Central memory CD8-positive, alpha-beta T cell (primary cell): Measurements from ENCODE around the gene USP9Y.

Source experiments
- ATAC-seq: fragments of 150-1000 bp; cut with Tn5 transposase; replicated peaks from 2 replicates; pipeline ENCODE4 v1.10.0; 2022; ENCODE audit warnings: mild to moderate bottlenecking, moderate FRiP score, moderate number of reproducible peaks; ENCODE audit not compliant: poor library complexity, severe bottlenecking; ENCODE audit errors: extremely low read depth
- DNase-seq, 2 donors: peaks; one replicate each; pipeline ENCODE4 v3.0.0; 2021; ENCODE audit warnings: low spot score in 2 of 2
- H3K27ac Mint-ChIP-seq: one replicate; pipeline ENCODE4 v1.8.0; 2022; ENCODE audit warnings: low read depth, mild to moderate bottlenecking, moderate library complexity, mixed read lengths
- H3K27me3 Mint-ChIP-seq: one replicate; pipeline ENCODE4 v1.8.0; 2022; ENCODE audit warnings: mixed read lengths
- H3K36me3 Mint-ChIP-seq: one replicate; pipeline ENCODE4 v1.8.0; 2022; ENCODE audit warnings: mild to moderate bottlenecking, moderate library complexity, mixed read lengths; ENCODE audit not compliant: insufficient read depth
- H3K4me1 Mint-ChIP-seq: one replicate; pipeline ENCODE4 v1.8.0; 2022; ENCODE audit warnings: mixed read lengths
- H3K4me3 Mint-ChIP-seq: one replicate; pipeline ENCODE4 v1.8.0; 2022; ENCODE audit warnings: mild to moderate bottlenecking, moderate library complexity, mixed read lengths
- H3K9me3 Mint-ChIP-seq: one replicate; pipeline ENCODE4 v1.8.0; 2022; ENCODE audit warnings: mixed read lengths

Gene USP9Y

DNA sequence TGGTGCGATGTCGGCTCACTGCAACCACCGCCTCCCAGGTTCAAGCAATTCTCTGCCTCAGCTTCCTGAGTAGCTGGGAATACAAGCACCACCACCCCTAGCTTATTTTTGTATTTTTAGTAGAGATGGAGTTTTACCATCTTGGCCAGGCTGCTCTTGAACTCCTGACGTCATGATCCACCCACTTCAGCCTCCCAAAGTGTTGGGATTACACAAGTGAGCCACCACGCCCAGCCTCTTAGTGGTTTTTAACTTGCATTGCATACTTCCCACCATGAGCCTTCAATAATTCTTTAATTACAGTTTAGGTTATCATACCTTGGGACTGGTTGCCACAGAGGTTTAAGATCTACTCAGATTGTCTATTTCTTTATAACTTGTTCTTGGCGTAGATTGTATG is 14.3 kb downstream of the USP9Y start:
- Mint-ChIP-seq H3K36me3 (peaks cover 33% of the 10 kb centered on the region), H3K4me3 (no peak overlapping the region), H3K27me3 (no peaks in the 10 kb centered on the region), H3K9me3 (no peaks in the 10 kb centered on the region), H3K27ac (no peak overlapping the region), H3K4me1 (peaks cover 61% of the 10 kb centered on the region)
- ATAC-seq (no peak), DNase-seq (no peak)

DNA sequence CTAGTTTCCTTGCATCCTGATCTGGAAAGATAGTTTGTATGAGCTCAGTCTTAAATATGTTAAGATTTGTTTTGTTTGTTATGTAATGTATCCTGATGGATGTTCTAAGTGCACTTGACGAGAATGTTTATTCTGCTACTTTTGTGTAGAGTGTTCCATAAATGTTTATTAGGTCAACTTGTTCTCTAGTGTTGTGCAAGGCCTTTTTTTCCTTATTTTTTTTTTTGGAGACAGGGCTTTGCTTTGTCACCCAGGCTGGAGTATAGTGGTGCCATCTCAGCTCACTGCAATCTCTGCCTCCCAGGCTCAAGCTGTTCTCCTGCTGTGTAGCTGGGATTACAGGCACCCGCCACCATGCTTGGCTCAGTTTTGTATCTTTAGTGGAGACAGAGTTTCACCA is 28.7 kb downstream of the USP9Y start:
- ATAC-seq, result no peak
- Mint-ChIP-seq H3K4me1 (peaks cover 36% of the 10 kb centered on the region), H3K4me3 (no peak overlapping the region), H3K27me3 (no peaks in the 10 kb centered on the region), H3K9me3 (no peaks in the 10 kb centered on the region), H3K36me3 (peaks cover 60% of the 10 kb centered on the region), H3K27ac (peak overlapping the region; percentile 63)
- DNase-seq, result no peak

DNA sequence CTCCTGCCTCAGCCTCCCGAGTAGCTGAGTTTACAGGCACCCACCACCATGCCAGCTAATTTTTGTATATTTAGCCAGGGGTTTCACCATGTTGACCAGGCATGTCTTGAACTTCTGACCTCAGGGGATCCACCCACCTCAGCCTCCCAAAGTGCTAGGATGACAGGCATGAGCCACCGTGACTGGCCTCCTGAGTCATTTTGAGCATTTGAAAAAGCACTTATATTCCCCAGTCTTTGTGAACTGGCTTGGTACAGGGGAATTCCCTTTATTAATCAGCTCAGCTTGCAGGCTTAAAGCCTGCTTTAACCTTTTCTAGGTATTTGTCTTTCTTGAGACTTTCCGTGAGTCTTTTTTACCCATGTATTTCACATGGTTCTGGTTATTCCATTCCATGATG is 32.6 kb downstream of the USP9Y start:
- no peak for DNase-seq
- ATAC-seq, result no peak
- H3K4me3 Mint-ChIP-seq, result no peak overlapping the region

DNA sequence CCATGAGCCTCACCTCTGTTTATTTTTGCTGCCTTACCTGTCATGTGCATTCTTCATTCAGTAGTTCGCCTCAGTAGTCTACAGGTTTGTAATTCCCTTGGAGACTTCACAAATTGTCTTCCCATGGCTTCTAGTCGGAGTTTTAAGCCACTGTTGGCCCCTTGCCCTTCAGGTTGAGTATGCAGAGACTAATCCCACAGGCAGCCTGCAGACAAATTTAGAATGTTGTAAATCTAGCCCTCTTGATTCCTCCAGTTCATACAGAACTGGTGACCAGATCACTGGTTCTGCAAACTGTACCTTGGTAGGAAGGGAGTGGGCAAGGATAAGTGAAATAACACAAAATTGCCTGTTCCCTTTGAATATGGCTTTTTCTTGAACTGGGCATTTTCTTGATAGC is 33.0 kb downstream of the USP9Y start:
- no peak overlapping the region for H3K27ac Mint-ChIP-seq

More for the DNA sequence above, 32.6 kb downstream of the USP9Y start:
- Mint-ChIP-seq H3K36me3 (peaks cover 49% of the 10 kb centered on the region), H3K9me3 (no peaks in the 10 kb centered on the region), H3K4me1 (peaks cover 20% of the 10 kb centered on the region), H3K27me3 (no peaks in the 10 kb centered on the region), H3K27ac (no peak overlapping the region)

DNA sequence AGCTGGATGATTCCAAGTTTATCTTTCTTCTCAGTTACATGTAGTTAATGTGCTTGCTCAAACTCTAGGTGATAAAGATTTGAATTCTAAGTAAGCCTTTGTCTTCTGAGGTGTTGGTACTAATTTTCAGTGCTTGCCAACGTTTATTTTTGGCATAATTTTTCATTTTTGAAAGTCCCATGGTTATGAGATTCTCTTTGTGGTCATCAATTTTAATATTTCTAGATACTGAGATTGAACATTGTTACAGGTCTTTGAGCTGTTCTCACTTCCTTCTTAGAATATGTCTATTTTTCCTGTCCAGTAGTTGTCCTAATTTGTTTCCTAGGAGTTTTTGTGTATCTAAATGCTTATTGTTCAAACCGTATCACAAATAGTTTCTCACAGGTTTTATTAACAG is 40.4 kb downstream of the USP9Y start:
- peak overlapping the region; percentile 60 for H3K27ac Mint-ChIP-seq
- no peaks in the 10 kb centered on the region for H3K27me3 Mint-ChIP-seq
- peaks cover 65% of the 10 kb centered on the region for H3K36me3 Mint-ChIP-seq
- no peak for DNase-seq
- H3K4me1 Mint-ChIP-seq, result peaks cover 11% of the 10 kb centered on the region
- no peak overlapping the region for H3K4me3 Mint-ChIP-seq
- ATAC-seq, result no peak
- H3K9me3 Mint-ChIP-seq, result no peaks in the 10 kb centered on the region

More for the DNA sequence above, 33.0 kb downstream of the USP9Y start:
- peaks cover 16% of the 10 kb centered on the region for H3K4me1 Mint-ChIP-seq
- peaks cover 49% of the 10 kb centered on the region for H3K36me3 Mint-ChIP-seq
- DNase-seq, result no peak
- H3K9me3 Mint-ChIP-seq, result no peaks in the 10 kb centered on the region
- no peak for ATAC-seq
- H3K4me3 Mint-ChIP-seq, result no peak overlapping the region
- no peaks in the 10 kb centered on the region for H3K27me3 Mint-ChIP-seq

DNA sequence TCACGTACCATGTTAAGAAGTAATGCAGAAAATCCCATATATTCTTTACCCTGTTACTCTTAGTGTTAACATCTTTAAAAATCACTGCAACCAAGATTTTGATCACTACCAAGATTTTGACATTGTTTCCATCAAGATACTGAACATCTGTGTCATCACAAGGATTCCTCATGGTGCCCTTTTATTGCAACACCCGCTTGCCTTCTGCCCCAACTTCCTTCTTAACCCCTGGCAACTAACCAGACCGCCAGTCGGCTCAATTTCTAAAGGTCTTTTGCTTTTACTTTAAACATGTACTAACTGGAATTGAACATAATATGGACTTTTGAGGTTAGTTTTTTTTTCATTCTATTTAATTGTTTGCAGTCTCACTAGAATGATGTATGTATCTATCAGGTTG is 41.7 kb downstream of the USP9Y start:
- Mint-ChIP-seq H3K36me3 (peaks cover 59% of the 10 kb centered on the region), H3K27ac (no peak overlapping the region), H3K4me1 (peaks cover 17% of the 10 kb centered on the region), H3K9me3 (no peaks in the 10 kb centered on the region), H3K4me3 (no peak overlapping the region), H3K27me3 (no peaks in the 10 kb centered on the region)
- DNase-seq (no peak), ATAC-seq (no peak)

DNA sequence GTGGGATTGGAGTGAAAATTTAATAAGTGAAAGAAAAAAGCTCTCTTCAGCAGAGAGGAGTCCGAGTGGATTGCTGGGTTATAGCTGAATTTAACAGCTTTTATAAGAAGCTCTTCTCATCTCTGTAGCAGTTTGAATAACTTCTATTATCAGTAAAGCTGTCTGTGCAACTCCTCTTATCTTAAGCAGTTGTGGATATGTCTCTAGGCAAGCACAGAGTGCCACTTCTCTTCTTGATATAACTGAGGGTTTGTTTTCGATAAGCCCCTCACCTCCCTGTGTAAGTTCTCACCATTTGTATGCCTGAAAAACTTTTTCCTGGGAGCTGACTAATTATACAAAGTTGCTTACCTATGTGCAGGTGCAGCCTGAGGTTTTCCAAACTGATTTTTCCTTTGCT is 43.1 kb downstream of the USP9Y start:
- Mint-ChIP-seq H3K27ac (peak overlapping the region; percentile 59), H3K36me3 (peaks cover 55% of the 10 kb centered on the region), H3K4me1 (peaks cover 17% of the 10 kb centered on the region), H3K9me3 (no peaks in the 10 kb centered on the region), H3K4me3 (no peak overlapping the region), H3K27me3 (no peaks in the 10 kb centered on the region)
- ATAC-seq, result no peak
- no peak for DNase-seq

DNA sequence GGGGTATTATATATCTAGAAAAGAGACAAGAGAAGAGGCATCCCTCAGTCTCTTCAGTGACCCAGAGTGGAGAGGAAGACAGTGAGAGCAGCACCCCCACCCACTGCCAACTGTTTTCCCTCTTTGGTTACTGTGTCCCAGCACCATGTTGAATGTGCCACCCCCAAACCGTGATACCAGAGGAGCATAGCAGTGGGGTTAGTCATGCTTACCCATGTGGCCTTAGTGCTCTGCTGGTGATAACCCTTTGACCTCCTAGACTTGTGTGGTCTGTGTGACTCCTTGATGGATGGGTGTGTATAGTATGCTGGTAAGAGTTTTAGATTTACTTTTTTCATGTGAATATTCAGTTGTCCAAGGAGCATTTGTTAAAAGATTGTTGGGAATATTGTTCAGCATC is 48.3 kb downstream of the USP9Y start:
- Mint-ChIP-seq H3K27ac (no peak overlapping the region), H3K4me3 (no peak overlapping the region), H3K9me3 (no peaks in the 10 kb centered on the region), H3K4me1 (peaks cover 18% of the 10 kb centered on the region), H3K27me3 (no peaks in the 10 kb centered on the region), H3K36me3 (peaks cover 37% of the 10 kb centered on the region)
- DNase-seq, result no peak
- ATAC-seq, result no peak

DNA sequence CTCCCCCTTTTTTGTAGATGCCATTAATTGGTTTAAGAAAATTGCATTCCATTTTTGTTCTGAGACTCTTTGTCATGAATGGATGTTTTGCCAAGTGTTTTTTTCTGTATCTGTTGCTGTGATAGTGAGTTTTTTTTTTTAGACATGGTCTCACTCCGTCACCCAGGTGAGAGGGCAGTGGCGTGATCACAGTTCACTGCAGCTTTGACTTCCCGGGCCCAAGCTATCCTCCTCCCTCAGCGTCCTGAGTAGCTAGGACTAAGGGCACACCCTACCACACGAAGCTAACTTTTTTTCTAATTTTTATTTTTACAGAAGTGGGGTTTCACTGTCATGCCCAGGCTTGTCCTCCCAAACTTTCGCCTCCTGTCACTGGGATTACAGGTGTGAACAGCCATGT is 51.8 kb downstream of the USP9Y start:
- H3K27ac Mint-ChIP-seq, result no peak overlapping the region
- DNase-seq (no peak), ATAC-seq (no peak)
- peaks cover 45% of the 10 kb centered on the region for H3K36me3 Mint-ChIP-seq
- peaks cover 30% of the 10 kb centered on the region for H3K4me1 Mint-ChIP-seq
- H3K27me3 Mint-ChIP-seq, result no peaks in the 10 kb centered on the region
- no peaks in the 10 kb centered on the region for H3K9me3 Mint-ChIP-seq
- H3K4me3 Mint-ChIP-seq, result no peak overlapping the region

DNA sequence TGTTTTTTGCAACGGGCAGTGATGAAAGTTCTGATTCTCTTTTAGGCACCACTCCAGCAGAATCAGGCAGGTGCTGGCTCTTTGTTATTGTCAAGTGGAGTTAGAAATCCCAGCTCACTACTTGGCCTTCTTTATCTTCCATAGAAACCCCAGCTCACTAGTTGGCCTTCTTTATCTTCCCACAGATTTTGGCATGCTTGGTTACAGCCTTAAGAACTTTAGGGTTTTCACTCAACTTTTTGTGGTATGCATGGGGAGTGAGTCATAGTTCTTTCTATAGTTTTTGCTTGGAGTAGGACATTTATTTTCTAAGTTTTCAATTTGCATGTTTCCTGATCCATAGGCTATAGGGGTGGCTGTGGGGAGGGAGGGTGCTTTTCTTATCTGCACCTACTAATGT is 55.0 kb downstream of the USP9Y start:
- ATAC-seq (no peak), DNase-seq (no peak)
- no peak overlapping the region for H3K4me3 Mint-ChIP-seq
- H3K27ac Mint-ChIP-seq, result peak overlapping the region; percentile 62
- peaks cover 23% of the 10 kb centered on the region for H3K4me1 Mint-ChIP-seq
- H3K27me3 Mint-ChIP-seq, result no peaks in the 10 kb centered on the region
- no peaks in the 10 kb centered on the region for H3K9me3 Mint-ChIP-seq
- peaks cover 51% of the 10 kb centered on the region for H3K36me3 Mint-ChIP-seq

DNA sequence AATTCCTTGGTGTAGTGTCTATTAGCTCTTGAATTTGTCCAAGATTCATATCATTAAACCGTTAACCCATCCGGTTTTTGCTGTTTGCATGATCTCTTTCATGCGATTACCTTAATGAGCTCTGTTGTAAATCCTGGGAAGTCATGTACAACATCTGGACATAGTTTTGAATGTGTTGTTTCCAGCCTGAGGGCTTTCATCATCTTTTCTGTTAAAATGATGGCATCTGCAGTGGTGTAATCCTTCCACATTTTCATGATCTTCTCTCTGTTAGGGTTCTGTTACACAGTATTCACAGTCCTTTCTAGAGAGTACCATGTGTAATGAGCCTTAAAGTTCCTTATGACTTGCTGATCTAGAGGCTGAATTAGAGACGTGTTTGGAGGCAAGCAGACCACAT is 64.9 kb downstream of the USP9Y start:
- DNase-seq (no peak), ATAC-seq (no peak)
- Mint-ChIP-seq H3K27me3 (no peaks in the 10 kb centered on the region), H3K36me3 (peaks cover 36% of the 10 kb centered on the region), H3K27ac (no peak overlapping the region), H3K4me1 (peaks cover 5% of the 10 kb centered on the region), H3K9me3 (no peaks in the 10 kb centered on the region), H3K4me3 (no peak overlapping the region)

DNA sequence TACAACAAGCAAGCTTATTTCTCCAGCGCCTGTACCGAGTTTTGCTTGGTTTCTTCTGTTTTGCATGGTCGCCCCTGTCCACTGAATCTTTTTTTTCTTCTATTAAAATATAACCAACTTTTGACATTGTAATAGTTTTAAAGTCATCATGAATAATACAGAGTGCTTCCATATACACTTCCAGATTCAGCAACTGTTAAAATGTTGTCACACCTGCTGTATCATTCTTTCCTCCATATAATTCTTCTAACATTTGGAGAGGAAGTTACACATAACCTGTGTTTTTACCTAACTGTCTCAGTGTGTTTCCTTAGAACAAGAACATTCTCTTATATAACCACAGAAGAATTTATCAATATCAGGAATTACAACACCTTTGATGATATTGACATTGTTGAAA is 83.5 kb downstream of the USP9Y start:
- Mint-ChIP-seq H3K4me1 (peaks cover 5% of the 10 kb centered on the region), H3K9me3 (no peaks in the 10 kb centered on the region), H3K36me3 (peaks cover 53% of the 10 kb centered on the region), H3K27ac (no peak overlapping the region), H3K4me3 (no peak overlapping the region), H3K27me3 (no peaks in the 10 kb centered on the region)
- no peak for DNase-seq
- ATAC-seq, result no peak

DNA sequence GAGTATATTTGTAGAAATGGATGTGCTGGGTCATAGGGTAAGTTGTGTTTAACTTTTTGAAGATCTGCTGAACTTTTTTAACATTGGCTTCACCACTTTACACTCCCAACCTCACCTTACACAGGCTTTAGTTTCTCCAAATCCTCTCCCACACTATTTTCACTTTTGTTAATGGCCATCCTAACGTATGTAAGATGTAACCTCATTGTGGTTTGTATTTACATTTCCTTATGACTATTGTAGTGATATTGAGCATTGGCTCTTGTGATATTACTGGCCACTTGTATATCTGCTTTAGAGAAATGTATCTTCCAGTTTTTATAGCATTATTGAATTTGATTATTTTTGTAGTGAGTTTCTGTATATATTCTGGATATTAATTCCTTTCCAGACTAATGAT is 93.0 kb downstream of the USP9Y start:
- H3K27ac Mint-ChIP-seq, result peak overlapping the region; percentile 9
- ATAC-seq, result no peak

DNA sequence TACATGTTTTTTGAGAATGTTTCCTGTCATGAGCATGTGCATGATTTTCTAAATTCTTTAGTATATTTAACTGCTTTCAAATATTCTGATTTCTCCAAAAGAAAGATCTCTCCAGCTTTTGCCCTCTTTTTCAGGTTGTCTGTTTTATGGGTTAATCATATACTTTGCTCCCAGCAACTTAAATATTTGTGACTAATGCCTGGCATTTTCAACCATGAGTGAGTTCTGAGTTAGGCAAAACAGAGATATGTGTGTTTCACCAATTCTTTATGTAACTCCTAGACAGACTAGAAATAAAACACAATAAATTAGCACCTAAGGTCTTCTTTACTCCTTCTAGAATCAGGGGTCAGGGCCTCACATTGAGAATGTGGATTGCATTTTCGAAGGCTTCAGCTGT is 107.0 kb downstream of the USP9Y start:
- no peak for DNase-seq
- Mint-ChIP-seq H3K9me3 (no peaks in the 10 kb centered on the region), H3K27ac (no peak overlapping the region), H3K36me3 (peaks cover 64% of the 10 kb centered on the region), H3K4me3 (no peak overlapping the region), H3K4me1 (peaks cover 33% of the 10 kb centered on the region), H3K27me3 (no peaks in the 10 kb centered on the region)
- no peak for ATAC-seq

More for the DNA sequence above, 93.0 kb downstream of the USP9Y start:
- Mint-ChIP-seq H3K27me3 (no peaks in the 10 kb centered on the region), H3K9me3 (no peaks in the 10 kb centered on the region), H3K4me1 (peaks cover 13% of the 10 kb centered on the region), H3K36me3 (peaks cover 45% of the 10 kb centered on the region), H3K4me3 (no peak overlapping the region)
- DNase-seq, result no peak
